GM18499 (cell line): Measurements from ENCODE around the gene TRIM45.
"Not testable (repeated sequence)": the region's sequence is repeated elsewhere in the genome, so short reads cannot be mapped to it uniquely, and the experiment has no call there.

Experiments
- ATAC-seq: cut with Tn5 transposase; IDR thresholded peaks from one replicate; pipeline ENCODE4 v1.9.1; 2021; ENCODE audit warnings: moderate number of reproducible peaks; ENCODE audit not compliant: insufficient read depth, unreplicated experiment

Gene TRIM45

GRCh38 chr1:117135329-117135728, 13.8 kb upstream of the TRIM45 start:
- no peak for ATAC-seq

- no peak for ATAC-seq
These were observed 9.0 kb upstream of the TRIM45 start for GRCh38 chr1:117130526-117130925.

- ATAC-seq = no peak
These were observed 7.0 kb upstream of the TRIM45 start for GRCh38 chr1:117128323-117129079.

- ATAC-seq = no peak
These were observed 6.2 kb upstream of the TRIM45 start for GRCh38 chr1:117127795-117128194.

- no peak for ATAC-seq
These were observed 3.1 kb upstream of the TRIM45 start for GRCh38 chr1:117124661-117125060.

GRCh38 chr1:117123274-117123673, 1.7 kb upstream of the TRIM45 start:
- ATAC-seq = no peak

GRCh38 chr1:117122330-117123025, 929 bp upstream of the TRIM45 start:
- no peak for ATAC-seq

GRCh38 chr1:117120774-117121588, 568 bp downstream of the TRIM45 start:
- ATAC-seq = no peak

- not testable (repeated sequence) for ATAC-seq
These were observed 2.4 kb downstream of the TRIM45 start for GRCh38 chr1:117119144-117119543.

- ATAC-seq = no peak
These were observed 3.4 kb downstream of the TRIM45 start for GRCh38 chr1:117118137-117118536.

GRCh38 chr1:117117697-117118096, 3.9 kb downstream of the TRIM45 start:
- no peak for ATAC-seq

GRCh38 chr1:117116784-117117130, 4.8 kb downstream of the TRIM45 start:
- ATAC-seq = no peak

- no peak for ATAC-seq
These were observed 5.3 kb downstream of the TRIM45 start for GRCh38 chr1:117116090-117116783.

GRCh38 chr1:117114877-117115276, 6.7 kb downstream of the TRIM45 start:
- no peak for ATAC-seq

GRCh38 chr1:117113199-117113598, 8.3 kb downstream of the TRIM45 start:
- ATAC-seq = no peak

- ATAC-seq = no peak
These were observed 9.4 kb downstream of the TRIM45 start for GRCh38 chr1:117112047-117112717.

- no peak for ATAC-seq
These were observed 10.8 kb downstream of the TRIM45 start for GRCh38 chr1:117110774-117111173.

- ATAC-seq = no peak
These were observed 14.2 kb downstream of the TRIM45 start for GRCh38 chr1:117107364-117107763.

GRCh38 chr1:117106478-117106877, 15.1 kb downstream of the TRIM45 start:
- ATAC-seq = no peak

GRCh38 chr1:117105722-117106121, 15.8 kb downstream of the TRIM45 start:
- no peak for ATAC-seq
